Measurements from ENCODE around the gene GYS1.

GRCh38 chr19:48950159-48950558 lies 43.0 kb downstream of the GYS1 start:
- TF ChIP-seq CTCF (conservative IDR thresholded peaks at IDR 0.05; ENCODE audit: low read depth in 2 of 2) (no peak), ZNF331 (CRISPR knock-in tag; IDR thresholded peaks at IDR 0.05; ENCODE audit: low read depth) (no peak), POLR2AphosphoS5 (IDR thresholded peaks at IDR 0.05; ENCODE audit: low read depth) (no peak), JUNB (IDR thresholded peaks at IDR 0.05; ENCODE audit: unreplicated experiment) (no peak), REST (IDR thresholded peaks at IDR 0.05; ENCODE audit: unreplicated experiment) (no peak), EZH2phosphoT487 (IDR thresholded peaks at IDR 0.05; ENCODE audit: unreplicated experiment) (no peak), EZH2 (IDR thresholded peaks at IDR 0.05; ENCODE audit: low read depth, unreplicated experiment) (no peak)
